ENCODE results near the gene PLRG1.

PLRG1 gene

DNA sequence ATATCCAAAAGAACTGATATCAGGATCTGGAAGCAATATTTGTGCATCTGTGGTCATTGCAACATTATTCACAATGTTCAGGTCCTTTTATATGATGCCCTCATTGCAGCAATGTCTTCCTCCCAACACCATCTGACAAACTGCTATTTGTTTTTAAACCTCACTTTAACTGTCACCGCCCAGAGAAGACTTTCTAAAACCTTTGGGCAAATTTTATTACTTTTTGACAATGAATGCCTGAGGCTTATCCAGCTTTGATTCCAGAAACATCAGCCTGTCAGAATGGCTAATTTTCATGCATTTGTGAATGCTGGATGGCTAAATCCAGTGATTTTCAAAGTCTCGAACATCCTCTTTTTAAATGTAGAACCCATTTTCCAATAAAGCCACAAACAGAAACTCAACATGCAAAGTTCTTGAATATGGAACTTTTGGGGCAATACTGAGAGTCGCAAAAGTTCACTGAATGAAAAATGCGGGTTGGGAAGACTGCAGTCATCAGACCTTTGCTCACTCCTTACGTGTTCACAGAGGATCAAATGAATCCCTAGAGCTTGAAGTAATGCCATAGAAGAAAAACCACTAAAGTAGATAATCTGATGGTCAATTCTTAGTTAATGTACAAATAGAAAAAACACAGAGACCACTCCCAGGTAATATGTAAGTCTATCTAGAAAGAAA, 23.1 kb upstream of the PLRG1 start:
- no peak for DNase-seq

DNA sequence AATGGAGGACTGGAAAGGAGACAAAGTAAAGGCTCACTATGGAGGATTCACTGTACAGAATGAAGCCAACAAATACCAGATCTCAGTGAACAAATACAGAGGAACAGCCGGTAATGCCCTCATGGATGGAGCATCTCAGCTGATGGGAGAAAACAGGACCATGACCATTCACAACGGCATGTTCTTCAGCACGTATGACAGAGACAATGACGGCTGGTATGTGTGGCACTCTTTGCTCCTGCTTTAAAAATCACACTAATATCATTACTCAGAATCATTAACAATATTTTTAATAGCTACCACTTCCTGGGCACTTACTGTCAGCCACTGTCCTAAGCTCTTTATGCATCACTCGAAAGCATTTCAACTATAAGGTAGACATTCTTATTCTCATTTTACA, 19.4 kb upstream of the PLRG1 start:
- DNase-seq: no peak

GRCh38 chr4:154569028-154569427, 18.8 kb upstream of the PLRG1 start:
- no peak for DNase-seq

GRCh38 chr4:154566639-154567204, 16.5 kb upstream of the PLRG1 start:
- no peak for DNase-seq

DNA sequence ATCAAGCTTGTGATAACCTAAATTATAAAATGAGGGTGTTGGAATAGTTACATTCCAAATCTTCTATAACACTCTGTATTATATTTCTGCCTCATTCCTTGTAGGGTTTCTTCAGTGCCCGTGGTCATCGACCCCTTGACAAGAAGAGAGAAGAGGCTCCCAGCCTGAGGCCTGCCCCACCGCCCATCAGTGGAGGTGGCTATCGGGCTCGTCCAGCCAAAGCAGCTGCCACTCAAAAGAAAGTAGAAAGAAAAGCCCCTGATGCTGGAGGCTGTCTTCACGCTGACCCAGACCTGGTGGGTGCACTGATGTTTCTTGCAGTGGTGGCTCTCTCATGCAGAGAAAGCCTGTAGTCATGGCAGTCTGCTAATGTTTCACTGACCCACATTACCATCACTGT, 15.5 kb upstream of the PLRG1 start:
- no peak for DNase-seq

DNA sequence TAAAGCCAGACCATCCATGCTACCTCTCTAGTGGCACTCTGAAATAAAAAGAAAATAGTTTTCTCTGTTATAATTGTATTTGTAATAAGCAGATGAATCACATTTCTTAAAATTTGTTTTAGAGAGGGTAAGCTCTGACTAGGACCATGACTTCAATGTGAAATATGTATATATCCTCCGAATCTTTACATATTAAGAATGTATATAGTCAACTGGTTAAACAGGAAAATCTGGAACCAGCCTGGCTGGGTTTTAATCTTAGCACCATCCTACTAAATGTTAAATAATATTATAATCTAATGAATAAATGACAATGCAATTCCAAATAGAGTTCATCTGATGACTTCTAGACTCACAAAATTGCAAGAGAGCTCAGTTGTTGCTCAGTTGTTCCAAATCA, 14.1 kb upstream of the PLRG1 start:
- no peak for DNase-seq

GRCh38 chr4:154562697-154563254, 12.6 kb upstream of the PLRG1 start, which contains the start of gene FGB:
Gene FGB (plus strand): TSS chr4:154563011. CDS start chr4:154563019, 8 bp downstream.
- DNase-seq: no peak

DNA sequence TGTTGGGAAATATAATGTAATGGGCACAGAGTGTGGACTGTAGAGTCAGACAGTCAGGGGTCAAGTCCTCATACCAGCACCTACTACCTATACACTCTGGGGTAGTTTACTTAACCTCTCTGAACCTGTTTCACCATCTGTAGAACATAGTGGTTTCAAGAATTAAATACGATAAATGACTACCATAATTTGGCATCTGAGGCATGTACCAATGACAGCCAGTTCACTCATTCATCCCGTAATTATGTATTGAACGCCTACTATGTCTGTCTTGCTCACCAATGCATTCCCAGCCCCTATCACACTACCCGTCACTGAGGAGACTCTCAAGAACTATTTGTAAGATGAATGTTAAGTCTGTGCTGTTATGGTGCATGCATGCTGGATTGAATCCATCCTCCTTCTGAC, 10.6 kb upstream of the PLRG1 start:
- no peak for DNase-seq

GRCh38 chr4:154560419-154560801, 10.2 kb upstream of the PLRG1 start:
- no peak for DNase-seq

- no peak for DNase-seq
Measured at GRCh38 chr4:154559494-154560418, 9.6 kb upstream of the PLRG1 start.

DNA sequence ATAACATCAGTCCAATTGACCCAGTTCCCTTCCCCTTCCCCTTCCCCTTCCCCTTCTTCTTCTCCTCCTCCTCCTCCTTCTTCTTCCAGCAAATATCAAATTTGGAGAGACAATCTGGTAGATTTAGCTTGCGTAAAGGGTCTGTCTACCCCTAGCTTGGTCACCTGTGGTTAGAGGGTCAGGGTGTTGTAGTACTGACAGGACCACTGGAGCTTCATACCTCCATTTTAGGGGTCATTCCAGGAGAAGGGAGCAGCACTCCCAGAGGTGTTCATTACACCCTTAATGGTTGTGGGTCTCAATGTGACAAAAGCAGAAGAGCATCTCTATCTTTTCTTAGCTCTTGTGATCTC, 8.9 kb upstream of the PLRG1 start:
- no peak for DNase-seq

DNA sequence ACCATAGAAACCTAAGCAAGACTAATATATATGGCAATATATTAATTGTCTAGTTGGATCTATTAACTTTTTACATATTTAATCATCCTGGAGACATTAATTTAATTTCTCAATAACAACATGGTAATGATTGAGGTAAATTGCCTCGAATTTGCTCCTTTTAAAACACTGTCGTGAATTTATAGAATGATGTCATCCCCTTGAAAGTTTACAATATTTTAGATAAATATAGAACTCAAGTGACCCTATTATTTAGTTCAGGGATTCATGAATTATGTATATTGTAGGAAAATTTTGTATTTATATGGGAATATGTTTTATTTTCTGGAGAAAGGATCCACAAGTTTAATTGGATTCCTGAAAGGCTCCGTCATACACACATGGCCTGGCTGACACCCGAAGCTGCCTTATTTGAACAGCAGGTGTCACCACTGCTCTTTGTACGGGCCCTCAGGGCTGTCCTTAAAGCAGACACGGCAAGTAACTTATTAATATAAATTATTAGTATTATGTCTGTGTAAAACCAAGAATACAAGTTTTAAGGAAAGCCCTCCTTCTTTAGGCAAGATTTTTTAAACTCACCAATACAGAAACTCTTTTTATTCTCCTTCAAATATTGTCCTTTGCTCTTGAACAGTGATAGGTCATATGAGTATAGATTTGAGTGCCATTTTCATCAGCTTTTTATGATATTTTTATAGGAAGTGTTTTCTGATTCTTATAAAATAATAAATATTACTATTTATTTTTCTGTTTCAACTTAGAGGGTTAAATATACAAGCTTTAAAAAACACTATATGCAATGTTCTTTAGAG, 1.9 kb upstream of the PLRG1 start:
- peak; percentile 12 for DNase-seq

GRCh38 chr4:154545689-154546088, 4.5 kb downstream of the PLRG1 start:
- DNase-seq: no peak

DNA sequence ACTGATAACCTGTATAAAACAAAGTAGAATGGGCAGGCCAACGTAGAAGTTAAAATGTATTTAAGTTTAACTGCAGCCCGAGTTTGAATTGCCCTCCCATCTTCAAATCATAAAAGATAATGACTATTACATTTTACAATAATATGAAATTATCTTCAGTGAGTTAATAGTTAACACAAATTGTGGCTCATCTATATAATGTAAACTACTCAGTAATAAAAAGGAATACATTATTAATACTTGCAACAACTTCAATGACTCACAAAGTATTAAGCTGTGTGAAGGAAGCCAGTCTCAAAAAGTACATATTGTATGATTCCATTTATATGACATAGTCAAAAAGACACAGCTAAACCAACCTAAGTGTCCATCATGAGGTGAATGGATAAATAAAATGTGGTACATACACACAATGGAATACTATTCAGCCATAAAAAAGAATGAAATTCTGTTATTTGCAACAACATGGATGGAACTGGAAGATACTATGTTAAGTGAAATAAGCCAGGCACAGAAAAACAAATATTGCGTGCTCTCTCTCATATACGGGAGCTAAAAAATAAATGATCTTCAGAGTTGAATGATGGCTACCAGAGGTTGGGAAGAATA, 7.8 kb downstream of the PLRG1 start:
- DNase-seq: no peak

- DNase-seq: no peak
Measured at GRCh38 chr4:154534296-154534695, 15.9 kb downstream of the PLRG1 start.

- DNase-seq: no peak
Measured at GRCh38 chr4:154529728-154530519, 20.3 kb downstream of the PLRG1 start.

GRCh38 chr4:154528869-154529268, 21.3 kb downstream of the PLRG1 start:
- DNase-seq: no peak

DNA sequence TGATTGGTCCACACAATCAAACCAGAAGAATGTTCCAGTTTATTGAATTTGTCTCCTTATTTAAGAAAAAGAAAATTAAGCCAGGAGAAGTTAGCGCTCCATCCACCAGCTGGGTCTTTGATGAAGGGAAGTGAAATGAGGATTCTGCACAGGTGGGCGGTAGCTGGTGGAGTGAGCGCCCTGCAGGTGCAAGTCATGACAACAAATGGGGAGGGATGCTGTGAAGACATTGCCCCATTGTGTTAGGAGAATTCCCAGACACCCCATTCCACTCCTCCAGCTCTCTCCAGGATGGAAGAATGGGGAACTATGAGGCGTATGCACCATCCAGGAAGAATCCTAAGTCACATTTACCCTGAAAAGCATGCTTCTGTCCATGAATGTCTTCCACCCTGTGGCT, 22.9 kb downstream of the PLRG1 start:
- DNase-seq: no peak

DNA sequence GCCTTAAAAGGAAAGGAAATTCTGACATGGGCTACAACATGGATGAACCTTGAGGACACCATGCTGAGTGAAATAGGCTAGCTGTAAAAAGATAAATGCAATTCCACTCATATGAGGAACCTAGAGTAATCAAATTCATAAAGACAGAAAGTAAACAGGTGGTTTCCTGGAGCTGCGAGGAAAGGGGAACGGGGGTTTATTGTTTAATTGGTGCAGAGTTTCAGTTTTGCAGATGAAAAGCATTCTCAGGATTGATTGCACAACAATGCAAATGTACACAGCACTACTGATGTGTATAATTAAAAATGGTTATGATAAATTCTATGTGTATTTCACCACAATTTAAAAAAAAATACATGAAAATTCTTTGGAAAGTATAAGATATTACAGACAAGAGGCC, 24.0 kb downstream of the PLRG1 start:
- no peak for DNase-seq

- DNase-seq: no peak
Measured at GRCh38 chr4:154521607-154522006, 28.6 kb downstream of the PLRG1 start.

- no peak for DNase-seq
Measured at GRCh38 chr4:154519214-154519613, 31.0 kb downstream of the PLRG1 start.

GRCh38 chr4:154517591-154517990, 32.6 kb downstream of the PLRG1 start:
- DNase-seq: no peak
